Measurements from ENCODE around the gene RHOT1. TPM values are rescaled to one million over a fixed set of nuclear protein-coding genes. Genes with fewer than 3 reads are reported as not detected.

RHOT1 gene
- total and polyA plus RNA-seq, 12 donors: 32.5 to 76.6 (median 48.5) TPM

GRCh38 chr17:32209608-32210007 lies 67.3 kb downstream of the RHOT1 start:
- no peaks in the 10 kb centered on the region for H3K27me3 ChIP-seq
- intact Hi-C loops (cut with DNase I): loop anchor here in 1 of 10 donors (10.0 kb wide), 1 partner anchor 65 kb away; no protein-coding TSS in a partner anchor
- no peak overlapping the region for H3K27ac ChIP-seq
- peaks cover 0 to 10% (median 0%) of the 10 kb centered on the region in 9 donors for H3K4me1 ChIP-seq
- ATAC-seq: no peak
- H3K9me3 ChIP-seq: no peaks in the 10 kb centered on the region
- TF ChIP-seq CTCF (IDR thresholded peaks at IDR 0.05): no peak
- H3K36me3 ChIP-seq: peaks cover 0 to 100% (median 38%) of the 10 kb centered on the region in 9 donors
- no peak for DNase-seq
- H3K4me3 ChIP-seq: no peak overlapping the region

GRCh38 chr17:32211671-32212070 lies 69.4 kb downstream of the RHOT1 start:
- intact Hi-C loops (cut with DNase I): loop anchor here in 1 of 10 donors (10.0 kb wide), 1 partner anchor 63 kb away; no protein-coding TSS in a partner anchor
- no peak for TF ChIP-seq CTCF (IDR thresholded peaks at IDR 0.05)
- H3K4me3 ChIP-seq: no peak overlapping the region
- H3K9me3 ChIP-seq: no peaks in the 10 kb centered on the region
- DNase-seq (no peak), ATAC-seq (no peak)
- 94 to 98% methylated on average over 1 of the region's 1 CpG for WGBS, 2 donors
- H3K27ac ChIP-seq: no peak overlapping the region
- peaks cover 0 to 91% (median 31%) of the 10 kb centered on the region in 9 donors for H3K36me3 ChIP-seq
- no peaks in the 10 kb centered on the region for H3K27me3 ChIP-seq
- peaks cover 0 to 10% (median 0%) of the 10 kb centered on the region in 9 donors for H3K4me1 ChIP-seq

GRCh38 chr17:32215696-32216095 lies 73.4 kb downstream of the RHOT1 start:
- WGBS, 2 donors: 93 to 97% methylated on average over 3 of the region's 3 CpGs
- intact Hi-C loops (cut with DNase I): loop anchor here in 1 of 10 donors (10.0 kb wide), 1 partner anchor 59 kb away; no protein-coding TSS in a partner anchor
- H3K4me3 ChIP-seq: no peak overlapping the region
- H3K9me3 ChIP-seq: no peaks in the 10 kb centered on the region
- no peak for TF ChIP-seq CTCF (IDR thresholded peaks at IDR 0.05)
- DNase-seq (no peak), ATAC-seq (no peak)
- H3K36me3 ChIP-seq: peaks cover 0 to 85% (median 11%) of the 10 kb centered on the region in 9 donors
- H3K4me1 ChIP-seq: peaks cover 0 to 10% (median 0%) of the 10 kb centered on the region in 9 donors
- no peaks in the 10 kb centered on the region for H3K27me3 ChIP-seq
- no peak overlapping the region for H3K27ac ChIP-seq

- no peak overlapping the region for H3K4me3 ChIP-seq
- no peak overlapping the region for H3K27ac ChIP-seq
- 67 to 71% methylated on average over 3 of the region's 3 CpGs for WGBS, 2 donors
- ATAC-seq: no peak
- no peak for DNase-seq
- H3K9me3 ChIP-seq: no peaks in the 10 kb centered on the region
- TF ChIP-seq CTCF (IDR thresholded peaks at IDR 0.05): no peak
- no peaks in the 10 kb centered on the region for H3K27me3 ChIP-seq
- peaks cover 0 to 90% (median 9%) of the 10 kb centered on the region in 9 donors for H3K36me3 ChIP-seq
- no peaks in the 10 kb centered on the region for H3K4me1 ChIP-seq
- intact Hi-C loops (cut with DNase I): no loop called here
Observed at GRCh38 chr17:32222621-32223020, 80.3 kb downstream of the RHOT1 start.
